Large intestine (tissue), 3 donors: ENCODE data around the gene CD40. TPM values are rescaled to one million over a fixed set of nuclear protein-coding genes. Genes with fewer than 3 reads are reported as not detected.

ENCODE experiments used
- DNase-seq, 2 donors: peaks; one replicate each; pipeline versions ENCODE4 v3.0.0 to v3.0.0-alpha.2; 2013
- H3K27ac ChIP-seq: one replicate; pipeline ENCODE4 v1.5.1; 2013; ENCODE audit warnings: low read length
- H3K27me3 ChIP-seq: 2 replicates; pipeline ENCODE4 v1.6.1; 2013; ENCODE audit warnings: low read length; ENCODE audit not compliant: control insufficient read depth, insufficient read depth
- H3K36me3 ChIP-seq: 2 replicates; pipeline ENCODE4 v1.6.1; 2013; ENCODE audit warnings: low read length; ENCODE audit not compliant: control insufficient read depth, insufficient read depth
- H3K4me1 ChIP-seq: one replicate; pipeline ENCODE4 v1.6.1; 2013; ENCODE audit warnings: low read length; ENCODE audit not compliant: control insufficient read depth, insufficient read depth
- H3K4me3 ChIP-seq: one replicate; pipeline ENCODE4 v1.5.1; 2013; ENCODE audit warnings: low read length
- H3K9me3 ChIP-seq: one replicate; pipeline ENCODE4 v1.6.1; 2013; ENCODE audit warnings: mild to moderate bottlenecking, low read depth, low read length, moderate library complexity; ENCODE audit not compliant: control insufficient read depth
- WGBS: methylation state at CpG from one replicate; pipeline ENCODE4 v1.1.5; 2013; ENCODE audit warnings: low lambda C conversion rate; ENCODE audit not compliant: insufficient coverage; 5-methylcytosine and 5-hydroxymethylcytosine counted together
- polyA plus RNA-seq: library from polyadenylated mRNA; unstranded; fragments of 120-200 nt; gene quantifications from one replicate; pipeline ENCODE4 v1.2.1, GENCODE V29; 2013

Gene CD40
- polyA plus RNA-seq, 1 donor, result 2.8 TPM

DNA sequence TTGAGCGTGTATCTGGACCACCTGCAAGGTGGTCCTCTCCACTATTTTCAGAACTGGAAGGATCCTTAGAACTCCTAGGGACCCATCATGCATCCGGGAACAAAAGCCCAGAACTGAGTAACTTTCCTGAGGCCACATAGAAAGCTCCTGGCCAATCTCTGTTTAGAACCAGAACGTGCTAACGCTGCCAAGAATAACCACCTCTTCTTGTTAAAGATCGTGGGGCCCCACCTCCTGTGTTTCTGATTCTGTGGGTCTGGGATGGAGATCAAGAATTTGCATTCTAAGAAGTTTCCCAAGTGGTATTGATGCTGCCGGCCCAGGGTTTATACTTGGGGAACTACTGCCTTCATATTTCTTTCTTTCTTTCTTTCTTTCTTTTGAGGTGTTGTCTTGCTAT lies 13.3 kb downstream of the CD40 start:
- H3K27me3 ChIP-seq, result peaks cover 42% of the 10 kb centered on the region
- no peaks in the 10 kb centered on the region for H3K36me3 ChIP-seq

GRCh38 chr20:46132705-46133120 lies 14.6 kb downstream of the CD40 start:
- no peaks in the 10 kb centered on the region for H3K36me3 ChIP-seq
- DNase-seq, result peak in 1 of 2 donors; percentile 23
- peaks cover 40% of the 10 kb centered on the region for H3K27me3 ChIP-seq
- H3K9me3 ChIP-seq, result no peaks in the 10 kb centered on the region
- H3K4me1 ChIP-seq, result no peaks in the 10 kb centered on the region
- H3K27ac ChIP-seq, result no peak overlapping the region
- no peak overlapping the region for H3K4me3 ChIP-seq
- WGBS, result no CpG with 5 or more reads among the region's 17 CpGs

More for the DNA sequence above, 13.3 kb downstream of the CD40 start:
- H3K4me1 ChIP-seq, result no peaks in the 10 kb centered on the region
- no peak for DNase-seq
- H3K27ac ChIP-seq, result no peak overlapping the region
- WGBS, result no CpG with 5 or more reads among the region's 6 CpGs
- no peaks in the 10 kb centered on the region for H3K9me3 ChIP-seq
- H3K4me3 ChIP-seq, result no peak overlapping the region

DNA sequence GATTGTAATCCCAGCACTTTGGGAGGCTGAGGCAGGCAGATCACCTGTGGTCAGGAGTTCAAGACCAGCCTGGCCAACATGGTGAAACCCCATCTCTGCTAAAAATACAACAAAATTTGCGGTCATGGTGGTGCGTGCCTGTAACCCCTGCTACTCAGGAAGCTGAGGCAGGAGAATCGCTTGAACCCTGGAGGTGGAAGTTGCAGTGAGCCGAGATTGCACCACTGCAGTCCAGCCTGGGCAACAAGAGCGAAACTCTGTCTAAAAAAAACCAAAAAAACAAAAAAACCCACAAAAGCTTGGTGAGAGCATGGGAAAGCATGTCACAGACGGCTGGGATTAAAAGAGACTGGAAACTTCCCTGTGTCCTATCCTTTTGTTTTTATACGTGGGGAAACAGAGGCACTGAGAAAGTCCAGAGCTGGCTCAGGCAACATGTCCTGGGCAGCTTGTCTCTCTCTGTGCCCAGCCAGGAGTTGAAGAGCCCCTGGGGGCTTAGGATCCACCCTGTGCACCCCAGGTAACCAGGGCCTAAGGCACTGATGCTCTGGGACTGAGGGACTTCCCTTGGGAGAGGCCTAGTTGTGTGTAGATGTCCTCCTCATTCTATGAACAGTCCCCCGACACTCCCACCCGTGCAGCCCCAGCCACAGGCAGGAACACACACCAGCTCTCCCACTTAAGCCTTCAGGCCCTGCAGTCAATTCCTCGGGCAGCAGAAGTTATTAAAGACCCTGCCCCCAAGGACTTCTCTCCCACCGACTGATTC lies 16.0 kb downstream of the CD40 start:
- Histone ChIP-seq H3K36me3 (no peaks in the 10 kb centered on the region), H3K27ac (no peak overlapping the region), H3K4me1 (no peaks in the 10 kb centered on the region), H3K27me3 (peaks cover 36% of the 10 kb centered on the region), H3K9me3 (no peaks in the 10 kb centered on the region), H3K4me3 (no peak overlapping the region)
- WGBS, result 94% methylated on average over 5 of the region's 11 CpGs
- no peak for DNase-seq

- Histone ChIP-seq H3K9me3 (no peaks in the 10 kb centered on the region), H3K4me3 (no peak overlapping the region), H3K27me3 (peaks cover 40% of the 10 kb centered on the region), H3K27ac (no peak overlapping the region), H3K36me3 (no peaks in the 10 kb centered on the region), H3K4me1 (no peaks in the 10 kb centered on the region)
- DNase-seq, result no peak
- 71% methylated on average over 1 of the region's 7 CpGs for WGBS
These were observed 16.6 kb downstream of the CD40 start for GRCh38 chr20:46134716-46135115.

- Histone ChIP-seq H3K4me1 (no peaks in the 10 kb centered on the region), H3K4me3 (no peak overlapping the region), H3K27me3 (peaks cover 38% of the 10 kb centered on the region), H3K9me3 (no peaks in the 10 kb centered on the region), H3K27ac (no peak overlapping the region), H3K36me3 (no peaks in the 10 kb centered on the region)
- no peak for DNase-seq
- 44% methylated on average over 1 of the region's 12 CpGs for WGBS
These were observed 17.9 kb downstream of the CD40 start for GRCh38 chr20:46135856-46136633.

GRCh38 chr20:46137816-46138215 lies 19.7 kb downstream of the CD40 start:
- H3K4me3 ChIP-seq, result no peak overlapping the region
- no peak overlapping the region for H3K27ac ChIP-seq
- no peaks in the 10 kb centered on the region for H3K4me1 ChIP-seq
- no peaks in the 10 kb centered on the region for H3K36me3 ChIP-seq
- DNase-seq, result no peak
- WGBS, result no CpG with 5 or more reads among the region's 5 CpGs
- H3K27me3 ChIP-seq, result peaks cover 44% of the 10 kb centered on the region
- H3K9me3 ChIP-seq, result no peaks in the 10 kb centered on the region

DNA sequence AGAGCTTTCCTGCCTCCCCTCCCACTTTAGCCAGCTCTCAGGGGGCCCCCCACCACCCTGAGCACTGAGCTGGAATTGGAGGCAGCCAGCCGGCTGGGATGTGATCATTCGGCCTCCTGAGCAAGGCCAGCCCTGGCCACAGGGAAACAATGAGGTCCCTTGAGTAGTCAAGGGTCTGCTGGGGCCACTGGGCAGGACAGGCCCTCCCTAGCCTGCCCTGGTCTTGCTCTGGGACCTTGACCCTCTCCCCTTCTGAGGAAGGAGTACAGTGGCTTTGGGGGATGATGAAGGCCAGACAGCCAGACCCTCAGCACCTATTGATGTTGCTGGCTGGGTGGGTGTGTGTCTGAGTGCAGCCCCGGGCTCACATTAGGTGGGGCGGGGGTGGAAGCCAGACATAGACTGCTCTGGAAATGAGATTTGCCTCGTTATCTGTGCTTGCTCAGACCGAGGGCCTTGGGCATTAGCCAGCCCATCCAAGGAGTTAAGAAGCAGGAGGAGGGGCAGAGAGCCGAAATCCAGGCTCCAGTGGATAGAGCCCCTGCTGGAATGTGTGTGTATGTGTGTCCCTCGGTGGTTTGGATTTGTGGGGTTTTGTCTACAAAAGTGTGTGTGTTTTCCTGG lies 21.3 kb downstream of the CD40 start:
- H3K27ac ChIP-seq, result no peak overlapping the region
- peaks cover 42% of the 10 kb centered on the region for H3K27me3 ChIP-seq
- no peak for DNase-seq
- no peaks in the 10 kb centered on the region for H3K4me1 ChIP-seq
- no CpG with 5 or more reads among the region's 8 CpGs for WGBS
- H3K9me3 ChIP-seq, result no peaks in the 10 kb centered on the region
- no peaks in the 10 kb centered on the region for H3K36me3 ChIP-seq
- H3K4me3 ChIP-seq, result no peak overlapping the region

GRCh38 chr20:46139908-46140482 lies 21.9 kb downstream of the CD40 start:
- no peak for DNase-seq
- H3K36me3 ChIP-seq, result no peaks in the 10 kb centered on the region
- H3K27ac ChIP-seq, result no peak overlapping the region
- peaks cover 40% of the 10 kb centered on the region for H3K27me3 ChIP-seq
- no peak overlapping the region for H3K4me3 ChIP-seq
- no peaks in the 10 kb centered on the region for H3K4me1 ChIP-seq
- WGBS, result no CpG with 5 or more reads among the region's 5 CpGs
- no peaks in the 10 kb centered on the region for H3K9me3 ChIP-seq

- Histone ChIP-seq H3K27me3 (peaks cover 32% of the 10 kb centered on the region), H3K4me3 (no peak overlapping the region), H3K4me1 (no peaks in the 10 kb centered on the region), H3K9me3 (no peaks in the 10 kb centered on the region), H3K36me3 (no peaks in the 10 kb centered on the region), H3K27ac (no peak overlapping the region)
- WGBS, result no CpG with 5 or more reads among the region's 5 CpGs
- DNase-seq, result no peak
These were observed 24.0 kb downstream of the CD40 start for GRCh38 chr20:46142124-46142523.

DNA sequence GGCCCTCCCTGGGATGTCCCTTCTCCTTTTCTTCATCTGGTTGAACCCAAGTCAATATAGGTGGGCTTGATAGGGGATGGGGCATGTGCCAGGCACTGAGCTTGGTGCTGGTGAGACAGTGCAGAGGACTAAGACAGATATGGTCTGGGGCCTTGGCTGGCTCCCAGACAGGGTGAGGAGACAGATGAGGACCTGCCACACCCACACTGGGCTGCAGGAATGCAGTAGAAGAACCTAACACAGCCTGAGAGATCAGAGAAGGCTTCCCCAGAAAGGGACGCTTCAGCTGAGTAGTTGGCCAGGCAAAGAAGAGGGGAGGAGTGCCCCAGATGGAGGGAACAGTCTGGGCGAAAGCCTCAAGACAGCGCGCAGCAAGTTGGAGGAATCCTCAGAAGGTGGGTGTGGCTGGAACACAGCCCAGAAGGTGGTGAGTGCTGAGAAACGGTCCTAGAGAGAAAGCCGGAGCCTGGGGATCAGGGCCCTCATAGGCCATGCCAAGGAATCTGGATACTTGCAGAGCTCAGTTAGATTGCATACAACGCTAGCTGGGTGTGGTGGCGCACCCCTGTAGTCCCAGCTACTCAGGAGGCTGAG lies 26.4 kb downstream of the CD40 start:
- DNase-seq, result no peak
- peaks cover 18% of the 10 kb centered on the region for H3K27me3 ChIP-seq
- no CpG with 5 or more reads among the region's 8 CpGs for WGBS

More for the DNA sequence above, 26.4 kb downstream of the CD40 start:
- no peak overlapping the region for H3K27ac ChIP-seq
- H3K4me3 ChIP-seq, result no peak overlapping the region
- no peaks in the 10 kb centered on the region for H3K4me1 ChIP-seq
- H3K36me3 ChIP-seq, result no peaks in the 10 kb centered on the region
- H3K9me3 ChIP-seq, result no peaks in the 10 kb centered on the region
